Activated gamma-delta T cell (primary cell): ENCODE measurements around the gene SYS1.

Experiments used
- DNase-seq: peaks from one replicate; lab custom pipeline; 2025; lab: John Stamatoyannopoulos, UW

The SYS1 gene

GRCh38 chr20:45355209-45356084, 7.5 kb upstream of the SYS1 start:
- DNase-seq, result no peak

DNA sequence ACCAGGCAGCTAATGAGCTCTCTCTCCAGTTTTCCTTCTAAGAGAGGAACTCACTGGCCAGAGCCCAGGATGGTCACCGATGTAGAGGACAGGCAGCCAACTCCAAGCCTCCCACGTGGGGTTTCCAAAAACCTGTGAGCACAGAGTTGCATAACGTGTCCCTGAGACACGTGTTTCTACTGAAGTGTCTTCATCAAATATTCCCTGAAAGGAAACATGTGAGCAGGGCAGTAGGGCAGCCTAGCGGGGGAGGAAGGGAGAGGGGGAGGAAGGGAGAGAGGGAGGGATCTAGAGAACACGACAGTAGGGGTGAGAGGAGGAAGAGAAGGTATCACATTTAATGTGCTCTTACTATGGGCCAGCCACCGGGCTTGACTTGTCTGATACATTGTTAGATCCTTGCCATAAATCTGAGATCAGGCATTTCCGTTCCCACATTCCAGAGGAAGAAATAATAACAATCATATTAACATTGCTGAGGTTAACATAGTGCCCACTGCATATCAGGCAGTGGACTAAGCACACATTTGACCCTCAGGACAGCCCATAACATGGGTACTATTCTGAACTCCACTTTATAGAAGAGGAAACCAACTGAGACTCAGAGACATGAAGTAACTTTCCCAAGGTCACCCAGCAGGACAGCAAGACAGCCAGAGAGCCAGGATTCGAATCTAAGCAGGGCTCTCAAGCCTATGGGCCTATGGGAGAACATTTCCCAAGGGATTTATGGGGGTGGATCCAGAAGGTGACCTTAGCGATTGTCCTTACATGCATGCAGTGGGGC, 4.5 kb upstream of the SYS1 start:
- DNase-seq, result no peak

DNA sequence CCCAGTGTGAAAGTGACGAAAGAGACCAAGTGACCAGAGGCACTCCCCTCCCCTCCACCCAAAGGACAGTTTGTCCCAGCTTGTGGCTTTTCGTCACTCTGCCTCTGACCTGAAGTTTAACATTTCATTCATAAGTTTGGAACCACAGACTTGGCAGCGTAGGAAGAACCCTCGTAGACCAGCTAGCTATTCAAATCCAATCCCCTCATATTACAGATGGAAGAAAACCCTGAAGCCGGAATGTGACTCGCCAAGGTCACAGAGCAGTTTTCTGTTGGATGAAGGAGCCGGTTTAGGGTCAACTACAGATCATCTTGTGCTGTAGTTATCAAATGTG, 3.9 kb upstream of the SYS1 start:
- no peak for DNase-seq

GRCh38 chr20:45359406-45360148, 3.4 kb upstream of the SYS1 start:
- DNase-seq, result no peak

DNA sequence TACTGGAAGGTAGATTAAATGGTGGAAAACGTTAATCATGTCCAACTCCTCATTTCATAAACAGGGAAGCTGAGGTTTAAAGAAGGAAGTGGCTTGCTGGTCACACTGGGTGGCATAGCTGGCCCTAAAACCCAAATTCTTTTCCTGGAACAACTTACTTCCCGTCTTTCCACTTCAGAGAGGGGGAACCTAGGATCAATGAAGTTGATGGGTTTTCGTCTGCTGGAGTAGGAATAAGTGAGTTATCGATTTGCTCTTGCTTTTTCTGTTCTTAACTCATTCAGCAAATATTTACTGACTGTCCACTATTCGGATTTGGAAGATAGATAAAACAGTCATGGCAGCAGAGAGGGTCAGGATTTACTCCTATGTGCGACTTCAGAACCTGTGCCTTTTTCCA, 1.2 kb upstream of the SYS1 start:
- DNase-seq, result no peak

- no peak for DNase-seq
These were observed 896 bp downstream of the SYS1 start for GRCh38 chr20:45363611-45364492.

- DNase-seq, result no peak
These were observed 2.6 kb downstream of the SYS1 start for GRCh38 chr20:45365444-45365970.

- no peak for DNase-seq
These were observed 3.2 kb downstream of the SYS1 start for GRCh38 chr20:45366192-45366591.

- DNase-seq, result no peak
These were observed 3.7 kb downstream of the SYS1 start for GRCh38 chr20:45366631-45367030.

DNA sequence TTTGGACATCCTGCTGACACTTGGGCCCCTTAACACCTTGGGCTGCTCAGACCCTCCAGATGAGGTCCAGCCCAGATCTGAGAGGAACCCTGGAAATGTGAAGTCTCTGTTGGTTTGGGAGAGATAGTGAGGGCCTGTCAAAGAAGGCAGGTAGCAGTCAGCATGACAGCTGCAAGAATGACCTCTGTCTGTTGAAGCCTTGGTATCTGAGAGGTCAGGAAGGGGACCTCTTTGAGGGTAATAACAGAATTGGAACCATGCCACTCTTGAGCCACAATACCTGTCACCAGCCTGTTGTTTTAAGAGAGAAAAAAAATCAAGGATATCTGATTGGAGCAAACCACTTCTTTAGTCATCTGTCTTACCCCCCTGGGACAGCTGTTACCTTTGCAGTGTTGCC, 4.2 kb downstream of the SYS1 start:
- no peak for DNase-seq

DNA sequence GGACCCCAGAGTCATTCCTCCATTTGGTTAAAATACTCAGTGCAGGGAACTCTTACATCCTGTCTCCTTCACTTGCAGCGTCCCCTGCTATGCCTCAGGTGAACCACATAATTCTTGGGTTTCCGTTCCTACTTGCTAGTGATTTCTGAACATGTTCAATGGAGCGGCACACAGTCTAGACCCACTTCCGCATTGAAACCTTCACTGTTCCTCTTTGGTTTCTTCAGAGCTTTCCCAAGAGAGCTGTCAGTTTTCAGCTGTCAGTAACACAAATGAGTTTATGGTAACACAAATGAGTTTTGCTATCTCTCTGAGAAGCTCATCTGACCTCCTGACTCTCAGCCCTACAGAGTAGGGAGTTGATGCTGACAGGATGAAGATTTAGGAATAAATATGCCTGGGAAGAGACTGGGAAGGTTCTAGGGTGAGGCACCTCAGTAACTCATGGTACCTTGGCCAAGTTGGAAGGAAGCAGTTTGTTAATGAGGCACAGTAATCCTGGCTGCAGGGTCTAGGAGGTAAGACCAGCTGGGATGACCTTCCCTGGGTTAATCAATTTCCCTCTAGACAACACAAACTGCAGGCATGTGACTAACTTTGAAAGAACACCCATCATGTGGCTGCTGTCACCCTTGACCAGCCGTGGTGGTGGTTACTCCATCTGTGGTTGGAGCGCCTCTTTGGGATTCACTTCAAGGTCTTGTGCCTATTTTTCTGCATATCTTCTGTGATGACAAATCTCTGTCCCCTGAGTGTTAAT, 5.4 kb downstream of the SYS1 start:
- no peak for DNase-seq

DNA sequence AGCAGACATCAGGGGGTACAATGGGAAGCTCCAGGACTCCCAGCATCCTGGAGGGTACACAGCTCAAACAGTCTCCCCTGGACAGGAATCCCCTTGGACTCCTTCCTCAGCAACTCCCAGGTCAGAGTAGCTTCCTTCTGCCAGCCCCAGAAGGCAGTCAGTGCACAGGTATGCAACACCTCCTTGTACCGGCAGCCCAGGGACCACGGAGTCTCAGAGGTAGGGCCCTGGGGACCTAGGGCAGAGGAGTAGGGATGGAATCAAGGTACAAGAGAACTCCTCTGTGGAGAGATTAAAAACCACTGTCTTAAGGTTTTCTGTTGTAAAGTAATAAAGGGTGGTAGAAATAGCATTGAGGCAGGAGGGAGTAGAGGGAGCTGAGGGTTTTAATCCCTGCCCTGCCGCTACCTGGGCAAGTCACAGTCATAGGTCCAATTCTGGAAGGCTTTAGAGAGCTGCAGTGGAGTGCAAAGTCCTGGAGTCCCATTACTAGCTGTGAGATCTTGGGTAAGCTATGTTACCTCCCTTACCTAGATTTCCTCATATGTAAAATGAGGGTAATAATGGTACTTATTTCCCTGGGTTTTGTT, 7.7 kb downstream of the SYS1 start:
- DNase-seq, result no peak

GRCh38 chr20:45372241-45372640, 9.3 kb downstream of the SYS1 start:
- DNase-seq, result no peak

DNA sequence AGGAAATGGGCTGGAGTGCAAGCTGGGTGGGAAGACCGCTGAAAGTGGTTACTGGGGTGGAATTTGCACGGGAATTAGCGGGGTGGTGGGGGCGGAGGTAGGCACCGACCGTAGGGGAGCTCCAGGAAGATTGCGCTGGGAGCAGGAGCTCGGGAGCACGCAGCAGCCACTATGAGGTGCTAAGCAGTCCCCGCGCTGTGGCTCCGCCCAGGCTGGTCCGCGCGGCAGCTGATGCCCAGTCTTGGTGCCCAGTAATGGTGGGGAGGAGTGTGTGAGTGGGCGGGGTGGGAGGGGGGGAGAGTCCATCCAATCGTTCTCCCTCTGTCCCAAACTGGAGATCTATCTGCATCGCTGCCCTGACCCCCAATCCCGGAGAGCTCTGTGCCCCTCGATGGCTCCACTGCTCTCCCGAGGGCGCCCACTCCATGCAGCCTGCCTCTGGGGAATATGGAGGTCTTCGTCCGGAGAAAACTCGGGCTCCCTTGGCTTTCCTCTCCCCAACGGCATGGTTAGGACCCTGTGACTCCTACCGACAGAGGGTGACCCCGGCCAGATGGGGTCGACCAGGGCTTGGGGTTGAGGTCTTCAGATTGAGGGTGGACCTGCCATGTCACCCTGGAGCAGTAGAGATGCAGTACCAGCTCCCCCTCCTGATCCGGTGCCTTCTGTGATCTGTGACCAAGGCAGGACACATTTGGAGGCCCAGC, 9.8 kb downstream of the SYS1 start:
- no peak for DNase-seq

- DNase-seq, result peak; percentile 60
These were observed 10.6 kb downstream of the SYS1 start for GRCh38 chr20:45373353-45374100.

DNA sequence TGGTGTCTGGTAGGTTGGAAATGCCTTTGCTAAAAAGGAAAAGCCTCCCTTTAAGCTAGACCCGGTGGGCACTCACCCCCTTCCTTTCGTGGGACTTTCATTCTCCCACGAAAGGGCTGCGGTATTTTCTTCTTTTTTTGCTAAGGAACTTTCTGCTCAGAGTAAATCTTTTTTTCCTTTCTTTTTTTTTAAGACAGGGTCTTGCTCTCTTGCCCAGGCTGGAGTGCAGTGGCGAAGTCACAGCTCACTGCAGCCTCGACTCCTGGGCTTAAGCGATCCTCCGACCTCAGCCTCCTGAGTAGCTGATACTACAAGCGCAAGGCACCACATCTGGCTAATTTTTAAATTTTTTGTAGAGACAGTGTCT, 11.1 kb downstream of the SYS1 start:
- no peak for DNase-seq

GRCh38 chr20:45374966-45375365, 12.0 kb downstream of the SYS1 start:
- DNase-seq, result no peak

- no peak for DNase-seq
These were observed 14.3 kb downstream of the SYS1 start for GRCh38 chr20:45377269-45377668.

DNA sequence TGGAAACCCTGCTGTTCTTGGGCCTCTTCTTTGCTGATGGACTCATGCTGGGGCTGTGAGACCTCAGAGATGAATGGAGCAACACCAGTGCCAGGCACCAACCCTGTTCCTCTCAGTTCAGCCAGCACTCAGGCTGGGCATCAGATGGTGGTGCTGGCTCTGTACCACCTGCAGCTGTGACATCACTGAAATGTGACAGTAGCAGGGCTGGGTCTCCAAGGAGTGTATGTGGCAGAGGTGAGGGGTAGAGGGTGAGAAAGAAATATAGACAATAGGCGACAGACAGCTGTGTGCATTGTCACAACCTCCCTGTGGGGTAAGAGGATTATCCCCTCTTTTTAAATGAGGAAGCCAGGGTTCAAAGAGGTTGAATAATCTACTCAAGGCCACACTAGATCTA, 15.2 kb downstream of the SYS1 start, which contains the start of gene TP53TG5:
TSS of gene TP53TG5 (minus strand) at position 135 of the 400 bp plus-strand sequence. CDS start at position 46, 89 bp downstream.
- DNase-seq, result no peak
